Activated CD4-positive, alpha-beta T cell treated with anti-CD3 and anti-CD28 coated beads, Interleukin-2, Interleukin-4, amounts not matched to agents 100 ng/mL and 50 ng/mL, durations not matched to agents 16 hours and 8 hours (primary cell): Measurements from ENCODE around the gene C10orf105.

Experiments used
- DNase-seq: peaks from one replicate; pipeline ENCODE4 v3.0.0-alpha.2; 2020; ENCODE audit warnings: low spot score

C10orf105 gene

DNA sequence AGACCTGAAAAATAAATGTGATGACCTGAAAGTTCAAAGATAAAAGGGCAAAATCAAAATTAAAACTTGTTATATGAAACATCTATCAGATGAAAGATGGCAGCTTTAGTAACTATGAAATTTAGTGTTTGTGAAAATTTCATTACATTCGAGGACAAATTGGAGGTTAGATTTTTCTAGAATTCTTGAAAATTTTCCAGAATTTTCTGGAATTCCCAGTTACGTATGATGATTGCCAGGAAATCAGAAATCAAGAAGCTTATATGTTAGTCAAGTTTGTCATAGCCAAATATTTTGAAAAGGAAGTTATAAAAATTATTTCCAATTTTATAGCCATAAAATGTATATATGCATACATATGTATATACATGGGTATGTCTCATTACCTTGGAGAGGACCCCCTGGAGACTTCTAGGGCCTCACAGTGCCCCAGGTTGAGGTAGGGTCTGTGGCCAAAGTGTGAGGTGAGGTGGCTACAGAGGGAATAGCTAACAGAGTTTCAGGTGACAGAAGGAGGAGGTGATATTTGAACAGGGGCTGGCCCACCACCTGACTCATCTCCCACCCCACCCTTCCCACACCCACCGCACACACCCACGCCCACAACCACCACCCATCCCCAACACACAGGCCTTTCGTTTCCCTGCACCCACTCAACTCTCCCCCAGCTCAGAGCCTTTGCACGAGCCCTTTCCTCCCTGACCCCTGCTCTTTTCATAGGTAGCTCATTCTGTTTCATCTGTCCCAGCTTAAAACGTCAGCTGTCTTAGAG lies 21.5 kb downstream of the C10orf105 start:
- peak; percentile 45 for DNase-seq

DNA sequence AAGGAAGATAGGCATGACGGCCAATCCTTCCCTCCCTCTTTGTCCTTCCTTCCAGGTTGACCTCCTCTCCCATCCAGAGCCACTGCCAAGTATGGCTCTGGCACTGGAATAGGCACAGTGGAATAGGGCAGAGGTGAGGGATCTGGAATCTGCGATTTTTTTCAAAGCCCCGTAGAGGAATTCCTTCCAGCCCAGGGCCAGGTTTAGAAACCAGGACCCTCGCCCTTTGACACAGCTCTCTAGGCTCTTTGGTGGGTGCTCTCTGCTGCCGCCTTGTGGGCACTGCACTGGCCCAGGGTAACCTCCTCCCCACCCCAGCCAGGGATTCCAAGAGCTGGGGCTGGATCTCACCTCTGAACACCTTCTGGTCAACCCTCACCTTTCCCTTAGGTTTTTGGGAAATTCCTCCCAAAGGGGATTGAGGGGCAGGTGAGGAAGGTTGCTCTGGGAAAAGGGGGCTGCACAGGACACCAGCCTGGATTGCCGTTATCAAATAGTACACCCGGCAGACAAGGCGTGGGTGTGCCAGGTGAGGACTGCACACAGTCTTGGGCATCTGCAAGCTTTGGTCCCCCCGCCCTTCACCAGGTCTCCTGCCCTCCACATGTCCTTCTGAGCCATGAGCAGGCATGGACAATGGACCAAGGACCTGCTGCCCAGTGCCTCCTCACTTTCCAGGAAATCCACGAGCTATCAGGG lies 22.8 kb downstream of the C10orf105 start:
- peak; percentile 60 for DNase-seq

DNA sequence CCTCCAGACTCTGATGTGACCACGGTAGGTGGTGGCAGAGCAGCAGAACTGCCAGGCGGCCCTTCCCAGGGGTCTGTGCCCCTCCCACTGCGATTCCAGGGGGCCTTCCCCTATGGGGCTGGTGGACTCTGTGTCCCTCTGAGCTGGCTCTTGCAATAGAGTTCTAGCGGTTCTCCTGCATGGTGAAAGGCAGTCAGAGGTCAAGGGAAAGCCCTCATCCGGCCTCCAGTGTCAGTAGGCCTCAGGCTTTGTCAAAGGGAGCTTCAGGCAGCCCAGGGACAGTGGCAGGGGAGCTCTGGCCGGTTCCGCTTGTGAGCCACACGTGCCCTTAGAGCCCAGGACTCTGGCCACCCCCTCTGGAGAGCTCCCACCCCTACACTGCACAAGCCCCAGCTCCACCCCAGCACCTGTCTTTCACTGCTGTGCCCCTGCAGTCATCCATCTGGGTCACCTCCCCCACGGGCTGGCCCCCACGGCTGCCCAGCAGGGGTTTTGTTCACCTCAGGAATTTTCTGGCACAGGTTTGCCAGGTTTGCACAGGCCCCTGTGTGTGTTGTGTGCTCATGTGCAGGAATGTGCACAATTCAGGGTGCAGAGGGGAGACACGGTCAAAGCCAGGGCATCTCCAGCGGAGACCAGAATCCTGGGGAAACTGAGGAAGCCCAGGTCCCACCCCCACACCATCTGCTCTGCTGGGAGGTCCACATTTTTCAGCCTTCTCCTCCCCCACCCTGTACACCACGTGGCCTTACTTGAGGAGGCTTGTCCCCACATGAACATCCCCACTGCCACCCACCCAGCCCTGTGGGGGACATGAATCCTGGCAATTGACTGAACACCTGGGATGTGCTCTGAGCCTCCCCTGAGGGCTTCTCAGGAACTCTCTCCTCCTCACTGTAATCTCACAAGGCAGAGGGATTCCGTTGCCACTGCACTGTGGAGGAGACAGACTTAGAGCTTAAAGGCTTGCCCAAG lies 23.8 kb downstream of the C10orf105 start:
- DNase-seq = no peak

DNA sequence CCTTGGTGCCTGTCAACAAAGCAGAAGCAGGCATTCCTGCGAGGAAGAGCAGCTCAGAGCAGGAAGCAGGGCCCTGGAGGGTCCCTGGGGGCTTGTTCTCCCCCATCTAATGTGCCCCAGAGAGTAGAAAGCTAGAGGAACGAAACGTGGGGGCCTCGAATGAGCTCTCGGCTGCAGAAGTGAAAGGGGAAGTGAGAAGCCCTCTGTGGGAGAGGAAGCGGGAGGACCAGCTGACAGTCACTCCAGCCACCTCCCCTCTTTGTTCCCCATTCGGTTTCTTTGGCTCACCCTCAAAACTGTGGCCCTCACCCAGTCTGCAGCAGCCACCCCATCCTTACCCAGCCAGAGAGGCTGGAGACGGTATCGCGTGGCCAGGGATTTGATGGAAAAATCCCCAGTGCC lies 25.0 kb downstream of the C10orf105 start:
- DNase-seq = no peak

DNA sequence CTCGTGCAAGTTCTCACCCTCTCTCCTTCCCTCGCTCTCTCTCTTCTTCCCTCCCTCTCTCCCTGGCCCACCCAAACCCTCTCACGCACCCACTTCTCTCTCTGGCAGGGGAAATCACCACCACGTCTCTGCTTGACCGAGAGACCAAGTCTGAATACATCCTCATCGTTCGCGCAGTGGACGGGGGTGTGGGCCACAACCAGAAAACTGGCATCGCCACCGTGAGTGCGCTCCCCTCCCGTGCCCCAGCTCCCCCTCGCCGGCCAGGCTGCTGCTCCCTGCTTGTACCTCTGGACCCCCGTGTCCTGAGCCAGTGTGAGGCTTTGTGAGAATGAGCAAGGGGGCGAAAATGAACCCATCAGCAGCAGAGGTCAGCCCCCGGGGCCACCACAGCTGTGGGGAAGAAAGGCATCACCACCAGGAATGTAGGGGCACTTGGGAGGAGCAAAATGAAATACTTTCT lies 25.5 kb downstream of the C10orf105 start:
- DNase-seq = no peak

DNA sequence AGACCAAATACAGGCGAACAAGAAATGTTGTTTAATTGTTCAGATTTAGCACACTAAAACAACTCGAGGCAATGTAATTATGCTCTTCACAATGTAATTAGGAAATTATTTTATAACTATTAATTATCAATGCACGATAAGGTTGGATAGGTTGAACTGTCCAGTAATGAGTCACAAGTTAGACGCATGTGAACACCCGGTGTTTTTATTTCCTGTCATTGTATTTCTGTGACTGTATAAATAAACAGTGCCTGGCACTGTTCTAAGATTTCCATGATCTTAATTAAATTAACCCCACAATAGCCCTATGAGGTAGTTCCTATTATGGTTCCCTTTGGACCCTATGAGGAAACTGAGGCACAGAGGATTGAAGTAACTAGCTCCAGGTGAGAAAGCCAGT lies 26.2 kb downstream of the C10orf105 start:
- no peak for DNase-seq

DNA sequence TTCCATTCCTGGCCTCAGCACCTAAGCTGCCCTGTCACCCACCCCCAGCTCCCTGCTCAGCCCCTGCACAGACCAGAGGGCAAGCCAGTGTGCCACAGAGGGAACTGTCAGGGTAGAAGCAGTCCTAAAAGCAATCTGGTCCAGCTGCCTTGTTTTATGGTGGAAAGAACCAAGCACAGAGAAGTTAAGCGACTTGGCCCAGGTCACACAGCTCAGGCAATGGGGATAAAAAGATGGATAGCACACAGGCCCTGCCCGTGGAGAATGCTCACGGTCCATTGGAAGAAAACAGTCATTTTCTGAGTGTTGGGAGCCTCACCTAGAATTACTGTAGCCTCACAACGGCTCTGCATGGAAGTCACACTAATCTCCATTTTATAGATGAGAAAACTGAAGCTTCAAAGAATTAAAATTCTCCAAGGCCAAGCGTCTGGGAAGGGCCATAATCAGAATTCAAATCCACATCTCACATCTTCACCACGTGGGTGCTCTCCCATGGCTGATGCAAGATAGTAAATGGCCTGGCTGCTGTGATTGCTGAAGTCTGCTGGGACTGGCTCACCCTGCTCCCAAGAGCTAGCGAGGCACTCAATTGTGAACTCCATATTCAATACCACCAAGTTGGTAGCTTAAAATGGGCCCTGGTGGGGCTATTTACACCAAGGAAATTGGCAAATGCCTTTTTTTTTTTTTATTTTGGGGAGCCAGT lies 26.8 kb downstream of the C10orf105 start:
- no peak for DNase-seq

DNA sequence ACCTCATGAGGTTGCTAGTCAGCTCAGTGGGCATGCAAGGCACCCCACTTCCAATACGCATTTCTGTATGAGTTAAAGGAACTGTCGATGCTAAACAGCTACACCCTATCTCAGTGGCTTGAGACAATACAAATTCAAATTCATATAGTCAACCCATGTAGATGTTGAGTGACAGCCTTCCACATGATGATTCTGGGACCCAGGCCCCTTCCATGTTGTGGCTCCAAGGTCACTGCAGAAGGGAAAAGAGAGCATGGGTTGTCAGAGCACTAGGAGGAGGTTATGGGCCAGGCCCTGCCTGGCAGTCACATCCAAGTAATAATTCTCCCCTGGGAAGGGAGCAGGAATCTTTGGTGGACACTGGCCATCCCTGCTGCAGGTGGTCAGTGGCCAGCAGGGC lies 28.2 kb downstream of the C10orf105 start:
- DNase-seq = no peak

DNA sequence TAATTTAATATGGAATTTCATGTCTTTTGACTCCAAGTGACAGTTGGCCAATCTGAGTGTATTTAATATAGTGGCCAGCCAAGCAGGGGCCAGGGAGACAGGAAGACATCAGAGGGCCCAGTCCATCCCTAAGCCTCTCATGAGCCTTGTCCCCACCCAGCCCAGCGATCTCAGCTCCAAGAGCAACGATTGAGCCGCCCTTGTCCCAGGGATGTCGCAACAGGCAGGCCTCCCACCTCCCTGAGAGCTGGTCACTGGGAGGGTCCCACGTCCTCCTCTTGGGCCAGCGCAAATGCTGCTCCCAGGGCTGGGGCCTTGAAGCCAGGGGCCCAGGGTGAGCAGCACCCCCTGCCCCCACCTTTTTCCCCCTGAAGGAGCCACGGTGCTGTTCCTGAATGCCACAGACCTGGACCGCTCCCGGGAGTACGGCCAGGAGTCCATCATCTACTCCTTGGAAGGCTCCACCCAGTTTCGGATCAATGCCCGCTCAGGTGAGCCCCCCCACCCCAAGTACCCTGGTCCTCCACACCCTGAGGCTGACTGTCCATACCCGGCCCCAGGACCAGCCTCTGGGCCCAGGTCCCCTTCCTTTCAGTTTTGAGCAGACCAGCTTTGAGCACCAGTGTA lies 29.4 kb downstream of the C10orf105 start:
- DNase-seq = no peak

DNA sequence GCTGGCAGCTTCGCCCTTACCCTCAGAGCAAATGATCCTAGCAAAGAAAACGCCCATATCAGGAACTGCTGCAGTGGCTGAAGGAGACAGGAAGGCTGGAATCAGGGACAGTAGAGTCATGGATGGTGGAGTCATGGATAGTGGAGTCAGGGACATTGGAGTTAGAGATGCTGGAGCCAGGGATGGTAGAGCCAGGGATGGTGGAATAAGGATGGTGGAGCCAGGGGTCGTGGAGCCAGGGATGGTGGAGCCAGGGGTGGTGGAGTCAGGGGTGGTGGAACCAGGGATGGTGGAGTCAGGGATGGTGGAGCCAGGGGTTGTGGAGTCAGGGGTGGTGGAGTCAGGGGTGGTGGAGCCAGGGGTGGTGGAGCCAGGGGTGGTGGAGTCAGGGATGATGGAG lies 31.3 kb downstream of the C10orf105 start:
- no peak for DNase-seq

DNA sequence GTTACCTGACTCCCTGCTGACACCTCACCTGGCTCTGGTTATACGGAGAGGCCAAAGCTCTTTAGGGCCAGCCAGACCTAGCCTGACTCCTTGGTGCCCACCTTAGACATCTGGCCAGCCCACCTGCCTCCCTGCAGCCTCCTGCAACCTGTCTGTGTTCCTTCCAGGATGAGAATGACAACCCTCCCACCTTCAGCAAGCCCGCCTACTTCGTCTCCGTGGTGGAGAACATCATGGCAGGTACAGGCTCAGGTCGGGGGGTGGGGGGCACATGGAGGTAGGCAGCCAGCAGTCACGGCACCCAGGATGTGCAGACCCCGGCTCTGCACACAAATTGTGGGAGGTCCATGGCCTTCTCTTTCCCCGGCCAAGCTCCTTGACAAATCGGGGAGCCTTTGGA lies 32.1 kb downstream of the C10orf105 start:
- no peak for DNase-seq

DNA sequence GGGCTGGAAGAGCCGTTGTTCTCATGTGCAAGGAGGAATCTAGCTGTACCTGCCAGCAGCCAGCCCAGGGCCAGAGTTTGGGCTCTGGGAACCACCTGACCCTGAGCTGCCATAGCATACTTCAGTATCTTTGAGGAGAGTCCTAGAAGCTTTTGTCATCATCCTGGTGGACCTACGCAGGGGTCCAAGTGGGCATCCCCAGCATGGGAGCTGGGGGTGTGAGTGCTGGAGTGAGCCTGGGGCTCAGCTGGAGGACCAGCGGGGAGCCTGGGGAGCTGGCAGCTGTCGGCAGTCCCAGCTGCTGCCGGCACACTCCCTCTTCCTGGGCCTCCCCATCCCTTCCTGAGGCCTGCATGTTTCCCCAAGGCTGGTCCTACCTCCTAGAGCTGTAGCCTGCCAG lies 32.5 kb downstream of the C10orf105 start:
- DNase-seq = no peak

DNA sequence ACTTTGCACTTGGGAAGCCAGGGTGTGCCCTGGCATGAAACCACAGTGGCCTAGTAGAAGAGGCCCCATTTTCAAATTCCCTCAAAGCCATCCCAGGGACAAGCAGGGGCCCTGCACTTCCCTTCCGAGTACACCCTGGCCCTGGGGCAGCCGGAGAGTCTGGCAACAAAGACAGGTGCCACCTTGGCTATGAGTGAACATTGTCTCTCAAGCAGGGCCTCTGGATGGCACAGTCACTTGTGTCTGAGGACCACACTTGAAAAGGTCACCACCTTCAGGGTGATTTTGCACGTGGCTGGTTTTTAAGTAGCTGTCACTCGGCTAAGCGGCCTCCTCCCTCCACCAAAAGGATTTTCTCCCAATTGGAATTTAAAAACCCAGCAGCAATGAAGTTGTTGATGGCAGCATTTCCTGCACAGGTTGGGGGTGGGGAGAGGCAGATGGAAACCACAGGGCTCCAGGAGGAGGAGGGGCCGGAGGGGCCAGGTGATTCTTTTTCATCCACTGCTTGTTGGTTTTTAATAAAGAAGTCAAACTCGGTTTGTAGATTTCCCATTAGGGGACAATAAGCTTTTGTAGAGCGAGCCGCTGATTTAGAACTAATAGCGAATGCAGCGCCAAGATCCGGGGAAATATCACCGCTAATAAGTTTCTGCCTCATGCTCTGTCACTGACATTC lies 33.9 kb downstream of the C10orf105 start:
- DNase-seq = no peak

DNA sequence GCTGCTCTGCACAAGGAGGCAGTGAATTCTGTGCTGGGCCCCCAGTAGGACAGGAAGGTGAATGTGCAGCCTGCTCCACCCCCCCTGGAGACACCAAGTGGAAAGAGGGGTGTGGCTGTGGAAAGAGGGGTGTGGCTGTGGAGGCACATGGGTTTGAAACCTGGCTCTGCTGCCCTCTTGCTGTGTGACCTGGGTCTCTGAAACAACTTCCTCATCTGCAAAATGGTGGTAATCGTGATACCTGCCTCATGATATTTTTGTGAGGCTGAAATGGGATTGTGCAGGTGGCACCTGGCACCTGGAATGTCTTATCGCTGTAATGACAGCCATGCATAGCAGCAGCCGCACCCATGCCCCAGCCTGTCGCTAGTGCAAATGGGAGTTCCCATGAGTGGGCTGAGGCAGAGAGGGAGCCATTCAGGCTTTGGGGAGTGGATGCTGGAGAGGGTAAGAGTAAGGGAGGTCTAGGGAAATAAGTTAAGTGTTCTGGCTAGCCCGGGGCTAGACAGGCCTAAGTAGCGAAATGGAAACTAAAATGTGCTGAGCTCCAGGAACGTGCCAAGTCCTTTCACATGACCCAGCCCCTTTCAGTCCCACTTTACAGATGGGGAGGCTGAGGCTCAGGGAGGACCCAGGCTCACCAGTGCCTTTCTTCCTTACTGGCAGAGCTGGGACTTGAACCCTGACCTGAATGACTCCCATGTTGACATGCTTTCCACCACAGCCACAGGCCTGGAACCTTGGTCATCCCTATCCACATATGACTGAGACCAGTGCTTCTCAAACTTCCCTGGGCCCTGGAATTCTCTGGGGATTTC lies 35.0 kb downstream of the C10orf105 start:
- DNase-seq = peak; percentile 8

DNA sequence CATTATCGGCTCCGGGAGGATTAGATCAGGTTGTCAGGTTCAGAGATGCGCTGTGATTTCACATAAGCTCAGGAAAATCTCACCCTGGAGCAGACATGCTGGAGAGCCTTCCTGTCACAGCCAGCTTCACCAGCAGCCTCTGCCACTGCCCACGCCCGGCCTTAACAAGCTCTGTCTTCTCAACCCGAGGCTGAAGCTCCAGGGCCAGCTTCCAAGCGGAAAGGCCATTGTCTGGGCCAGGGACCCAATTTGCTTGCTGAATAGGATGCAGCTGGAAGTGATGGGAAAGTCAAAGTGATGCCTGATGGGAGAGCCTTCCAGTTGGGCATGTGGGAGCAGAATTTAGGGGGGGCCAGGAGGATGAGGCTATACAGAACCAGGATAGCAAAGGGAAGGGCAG lies 36.3 kb downstream of the C10orf105 start:
- no peak for DNase-seq

DNA sequence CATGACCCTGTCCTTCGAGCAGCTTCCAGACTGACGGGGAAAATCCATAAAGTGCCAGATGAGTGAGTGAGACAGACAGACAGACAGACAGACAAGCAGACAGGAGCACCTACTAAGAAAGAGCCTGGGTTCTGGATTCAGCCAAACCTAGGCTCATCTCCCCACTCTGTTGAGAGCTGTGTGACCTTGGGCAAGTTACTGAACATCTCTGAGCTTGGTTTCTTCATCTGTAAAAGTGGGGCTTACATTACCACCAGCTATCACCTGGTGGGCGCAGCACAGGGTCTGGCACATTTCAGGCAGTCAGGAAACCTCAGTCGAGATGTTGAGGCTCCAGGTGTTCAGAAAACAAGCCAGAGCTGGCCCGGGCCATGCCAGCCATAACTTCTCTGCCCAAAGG lies 37.6 kb downstream of the C10orf105 start:
- no peak for DNase-seq

DNA sequence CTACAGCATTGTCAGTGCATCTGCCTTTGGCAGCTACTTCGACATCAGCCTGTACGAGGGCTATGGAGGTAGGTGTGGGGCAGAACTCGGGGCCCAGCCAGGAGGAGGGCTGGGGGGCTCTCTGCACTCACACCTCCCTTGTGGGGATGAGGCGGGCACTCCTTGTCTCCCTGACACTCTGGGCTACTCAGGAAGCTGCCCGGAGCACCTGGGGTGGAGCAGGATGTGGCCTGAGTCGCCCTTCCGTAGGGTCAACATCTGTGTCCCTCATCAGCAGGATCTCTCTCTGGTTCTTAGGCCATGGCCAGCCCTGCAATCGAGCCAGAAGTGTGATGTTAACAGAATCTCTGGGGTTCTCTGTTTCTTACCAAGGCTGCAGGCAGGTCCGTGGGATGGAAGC lies 40.2 kb downstream of the C10orf105 start:
- DNase-seq = no peak

DNA sequence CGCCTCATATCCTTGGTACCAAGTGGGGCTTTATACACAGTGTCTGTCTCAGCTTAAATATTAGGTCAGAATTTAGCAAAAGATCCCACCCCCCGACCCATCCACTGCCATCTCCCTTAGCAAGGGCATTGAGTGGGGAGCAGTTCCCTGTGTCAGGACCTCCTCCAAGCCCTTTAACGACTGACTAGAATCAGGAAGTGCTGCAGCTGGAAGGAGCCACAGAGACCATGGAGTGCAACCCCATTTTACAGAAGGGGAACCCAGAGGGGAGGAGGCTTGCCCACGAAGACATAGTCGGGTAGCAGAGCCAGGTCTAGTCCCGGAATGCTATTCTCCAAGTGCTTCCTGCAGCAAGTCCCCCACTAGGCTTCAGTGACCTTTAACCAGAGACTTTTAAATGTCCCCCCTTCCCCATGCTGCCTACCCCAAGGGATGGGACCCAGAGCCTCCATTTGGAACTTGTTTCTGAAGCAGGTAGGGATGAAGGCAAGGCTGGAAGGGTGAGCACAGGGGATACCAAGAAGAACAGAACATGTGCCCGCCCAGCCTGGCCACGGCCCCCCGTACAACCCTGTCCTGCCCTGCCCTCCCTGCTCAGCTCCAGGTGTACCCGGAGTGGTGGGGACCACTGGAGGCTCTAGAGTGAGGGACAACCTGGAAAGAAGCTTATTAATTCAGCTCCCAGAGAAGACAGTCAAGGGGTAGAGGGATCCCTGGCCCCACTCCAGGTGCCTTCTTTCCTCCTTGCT lies 41.3 kb downstream of the C10orf105 start:
- no peak for DNase-seq

DNA sequence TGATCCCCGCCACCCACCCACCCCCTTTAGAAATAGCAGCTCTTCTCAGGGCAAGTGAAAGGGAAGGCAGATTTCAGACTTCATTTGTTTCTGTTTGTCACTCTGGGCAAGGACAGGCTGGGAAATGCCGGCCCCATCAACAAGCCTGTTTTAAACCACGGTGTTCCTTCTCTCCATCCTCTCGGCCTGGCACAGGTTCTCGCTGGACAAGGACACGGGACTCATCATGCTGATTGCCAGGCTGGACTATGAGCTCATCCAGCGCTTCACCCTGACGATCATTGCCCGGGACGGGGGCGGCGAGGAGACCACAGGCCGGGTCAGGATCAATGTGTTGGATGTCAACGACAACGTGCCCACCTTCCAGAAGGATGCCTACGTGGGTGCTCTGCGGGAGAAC lies 42.3 kb downstream of the C10orf105 start:
- DNase-seq = no peak
